NCI-H2171 treated with DMSO at 0.1 percent for 48 hours (cell line): ENCODE measurements around the gene PSME4.
A peak's percentile ranks its signal among the peaks of the same experiment; 100 is the strongest.
"Not testable (repeated sequence)": the region's sequence is repeated elsewhere in the genome, so short reads cannot be mapped to it uniquely, and the experiment has no call there.

Experiments used
- DNase-seq: peaks from one replicate; lab custom pipeline; 2025; lab: John Stamatoyannopoulos, UW

The PSME4 gene

GRCh38 chr2:53961478-53962216 is 9.1 kb downstream of the PSME4 start:
- DNase-seq = not testable (repeated sequence)

DNA sequence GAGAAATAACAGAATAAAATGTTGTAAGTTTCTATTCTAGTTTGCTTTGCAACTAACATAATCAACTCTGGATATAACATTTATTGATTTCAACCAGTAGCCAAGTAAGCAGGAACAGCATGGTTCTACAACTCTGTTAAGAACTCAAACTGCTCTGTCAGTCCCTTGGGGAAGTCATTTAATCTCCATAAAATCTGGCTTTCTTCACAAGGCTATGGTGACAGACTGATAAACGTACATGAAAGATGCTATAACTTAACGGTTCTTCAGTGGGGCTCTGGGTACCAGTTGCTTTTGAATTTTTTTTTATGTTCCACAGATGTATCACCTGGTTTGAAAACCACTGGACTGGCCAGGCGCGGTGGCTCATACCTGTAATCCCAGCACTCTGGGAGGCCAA is 10.3 kb downstream of the PSME4 start:
- DNase-seq = peak; percentile 63

GRCh38 chr2:53958443-53958842 is 12.3 kb downstream of the PSME4 start:
- DNase-seq = no peak

DNA sequence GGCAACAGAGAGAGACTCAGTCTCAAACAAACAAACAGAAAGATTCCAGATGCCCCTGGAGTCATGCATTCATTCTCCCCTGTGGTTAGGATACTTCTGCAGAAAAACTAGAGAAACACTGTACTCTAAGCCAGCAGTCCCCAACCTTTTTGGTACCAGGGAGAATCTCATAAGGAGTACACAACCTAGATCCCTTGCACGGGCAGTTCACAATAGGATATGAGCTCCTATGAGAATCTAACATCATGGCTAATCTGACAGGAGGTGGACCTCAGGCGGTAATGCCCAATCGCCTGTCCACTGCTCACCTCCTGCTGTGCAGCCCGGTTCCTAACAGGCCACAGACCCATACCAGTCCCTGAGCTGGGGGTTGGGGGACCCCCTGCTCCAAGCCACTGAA is 18.3 kb downstream of the PSME4 start:
- DNase-seq = no peak

DNA sequence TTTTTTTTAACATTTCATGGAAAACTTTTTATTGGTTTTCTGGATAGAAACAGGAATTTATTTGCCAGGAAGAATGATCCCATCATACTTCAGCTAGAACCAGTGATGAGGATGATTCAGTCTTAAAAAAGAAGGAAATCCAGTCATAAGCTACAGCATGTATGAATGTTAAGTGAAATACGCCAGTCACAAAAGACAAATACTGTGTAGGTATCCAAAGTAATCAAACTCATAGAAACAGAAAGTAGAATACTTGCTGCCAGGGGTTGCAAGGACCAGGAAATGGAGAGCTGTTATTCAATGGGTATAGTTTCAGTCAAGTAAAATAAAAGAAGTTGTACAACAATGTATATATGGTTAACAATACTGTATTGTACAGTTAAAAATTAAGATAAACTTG is 21.3 kb downstream of the PSME4 start:
- DNase-seq = no peak

DNA sequence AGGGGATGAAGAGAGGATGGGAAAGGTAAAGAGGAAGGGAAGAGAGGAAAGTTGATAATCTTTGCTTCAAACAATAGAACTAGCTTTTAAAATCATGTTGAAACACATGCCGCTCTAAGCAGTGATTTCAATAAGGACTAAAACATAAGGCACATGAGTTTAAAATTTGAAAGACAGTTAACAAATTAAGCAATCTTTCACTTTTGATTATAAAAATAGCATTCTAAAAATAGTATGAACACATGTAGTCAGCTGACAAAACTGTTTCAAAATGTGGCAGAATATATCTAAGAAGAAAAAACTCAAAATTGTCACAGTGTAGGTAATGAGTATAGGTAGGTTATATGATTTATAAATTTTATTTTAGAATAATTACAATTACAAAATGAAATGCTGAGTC is 25.3 kb downstream of the PSME4 start:
- no peak for DNase-seq

GRCh38 chr2:53944542-53944941 is 26.3 kb downstream of the PSME4 start:
- DNase-seq = no peak

GRCh38 chr2:53942280-53942679 is 28.5 kb downstream of the PSME4 start:
- DNase-seq = no peak

- no peak for DNase-seq
Measured at GRCh38 chr2:53941749-53942148, 29.0 kb downstream of the PSME4 start.

- no peak for DNase-seq
Measured at GRCh38 chr2:53939656-53940055, 31.1 kb downstream of the PSME4 start.

- DNase-seq = no peak
Measured at GRCh38 chr2:53938904-53939303, 31.9 kb downstream of the PSME4 start.

DNA sequence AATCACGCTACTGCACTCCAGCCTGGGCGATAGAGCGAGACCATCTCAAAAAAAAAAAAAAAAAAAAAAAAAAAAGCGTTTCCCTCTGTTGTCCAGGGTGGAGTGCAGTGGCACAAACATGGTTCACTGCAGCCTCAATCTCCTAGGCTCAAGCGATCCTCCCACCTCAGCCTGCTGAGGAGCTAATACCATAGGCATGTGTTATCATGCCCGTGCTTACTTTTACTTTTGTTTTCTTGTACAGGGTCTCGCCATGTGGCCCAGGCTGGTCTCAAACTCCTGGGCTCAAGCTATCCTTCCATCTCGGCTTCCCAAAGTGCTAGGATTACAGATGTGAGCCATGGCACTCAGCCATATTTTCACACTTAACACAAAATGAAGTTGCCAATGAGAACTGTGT is 37.5 kb downstream of the PSME4 start:
- DNase-seq = no peak

- not testable (repeated sequence) for DNase-seq
Measured at GRCh38 chr2:53926321-53926720, 44.5 kb downstream of the PSME4 start.

GRCh38 chr2:53913721-53914120 is 57.1 kb downstream of the PSME4 start:
- no peak for DNase-seq

GRCh38 chr2:53911434-53912189 is 59.2 kb downstream of the PSME4 start:
- no peak for DNase-seq

GRCh38 chr2:53907582-53907981 is 63.2 kb downstream of the PSME4 start:
- DNase-seq = no peak

GRCh38 chr2:53905396-53905795 is 65.4 kb downstream of the PSME4 start:
- DNase-seq = no peak

- DNase-seq = no peak
Measured at GRCh38 chr2:53903011-53903410, 67.8 kb downstream of the PSME4 start.

DNA sequence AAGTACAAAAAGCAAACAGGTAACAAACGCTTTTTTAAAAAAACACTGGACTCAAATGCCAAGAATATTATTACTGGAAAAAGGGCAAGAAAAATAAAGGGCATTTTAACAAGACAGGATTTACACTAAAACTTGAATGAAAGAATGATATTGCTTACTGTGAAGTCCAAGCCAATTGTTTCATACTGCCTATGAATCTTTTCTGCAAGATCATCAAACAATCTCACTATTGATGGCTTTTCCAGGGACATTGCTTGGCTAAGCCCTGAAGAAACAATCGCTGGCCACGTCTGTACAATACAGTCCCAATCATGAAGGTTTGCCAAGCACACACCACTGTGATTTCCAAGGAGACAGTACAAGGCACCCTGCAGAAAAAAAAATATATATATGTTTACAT is 69.6 kb downstream of the PSME4 start:
- no peak for DNase-seq

- DNase-seq = no peak
Measured at GRCh38 chr2:53896864-53897263, 73.9 kb downstream of the PSME4 start.

DNA sequence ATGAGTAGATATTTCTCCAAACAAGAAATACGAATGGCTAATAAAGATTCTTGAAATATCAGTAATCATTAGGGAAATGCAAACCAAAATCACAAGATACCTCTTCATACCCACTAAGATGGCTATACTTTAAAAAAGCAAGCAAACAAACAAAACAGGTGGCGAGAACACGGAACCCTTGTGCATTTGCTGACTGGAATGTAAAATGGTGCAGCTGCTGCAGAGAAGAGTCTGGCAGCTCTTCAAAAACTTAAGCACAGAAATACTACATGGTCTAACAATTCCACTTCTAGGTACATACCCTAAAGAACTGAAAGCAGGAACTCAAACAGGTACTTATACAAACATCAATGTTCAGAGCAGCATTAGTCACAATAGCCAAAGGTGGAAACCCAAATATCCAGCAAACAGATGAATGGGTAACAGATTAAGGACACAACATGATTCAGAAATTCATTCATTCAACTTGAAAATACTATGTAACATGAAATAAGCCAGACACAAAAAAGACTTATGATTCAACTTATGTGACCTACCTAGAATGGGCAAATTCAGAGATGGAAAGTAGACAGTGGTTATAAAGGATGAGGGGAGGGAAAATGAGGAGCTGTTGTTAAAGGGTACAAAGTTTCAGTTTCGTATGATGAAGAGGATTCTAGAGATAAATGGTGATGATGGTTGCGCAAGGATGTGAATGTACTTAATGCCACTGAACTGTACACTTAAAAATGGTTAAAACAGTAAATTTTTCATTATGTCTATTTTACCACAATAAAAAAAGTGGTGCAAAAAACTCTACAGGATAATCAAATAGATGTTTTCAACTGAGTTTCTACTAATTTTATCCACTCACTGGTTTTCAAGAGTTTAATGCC is 84.2 kb downstream of the PSME4 start:
- DNase-seq = no peak

- no peak for DNase-seq
Measured at GRCh38 chr2:53884883-53885282, 85.9 kb downstream of the PSME4 start.

GRCh38 chr2:53881986-53882385 is 88.8 kb downstream of the PSME4 start:
- DNase-seq = no peak
